ENCODE measurements around the gene ITPKC. TPM values are rescaled to one million over a fixed set of nuclear protein-coding genes. Genes with fewer than 3 reads are reported as not detected.
"Not testable (repeated sequence)": the region's sequence is repeated elsewhere in the genome, so short reads cannot be mapped to it uniquely, and the experiment has no call there.

ITPKC gene
- total RNA-seq, 2 donors from 2014 or later, result 8.3 to 9.4 TPM

DNA sequence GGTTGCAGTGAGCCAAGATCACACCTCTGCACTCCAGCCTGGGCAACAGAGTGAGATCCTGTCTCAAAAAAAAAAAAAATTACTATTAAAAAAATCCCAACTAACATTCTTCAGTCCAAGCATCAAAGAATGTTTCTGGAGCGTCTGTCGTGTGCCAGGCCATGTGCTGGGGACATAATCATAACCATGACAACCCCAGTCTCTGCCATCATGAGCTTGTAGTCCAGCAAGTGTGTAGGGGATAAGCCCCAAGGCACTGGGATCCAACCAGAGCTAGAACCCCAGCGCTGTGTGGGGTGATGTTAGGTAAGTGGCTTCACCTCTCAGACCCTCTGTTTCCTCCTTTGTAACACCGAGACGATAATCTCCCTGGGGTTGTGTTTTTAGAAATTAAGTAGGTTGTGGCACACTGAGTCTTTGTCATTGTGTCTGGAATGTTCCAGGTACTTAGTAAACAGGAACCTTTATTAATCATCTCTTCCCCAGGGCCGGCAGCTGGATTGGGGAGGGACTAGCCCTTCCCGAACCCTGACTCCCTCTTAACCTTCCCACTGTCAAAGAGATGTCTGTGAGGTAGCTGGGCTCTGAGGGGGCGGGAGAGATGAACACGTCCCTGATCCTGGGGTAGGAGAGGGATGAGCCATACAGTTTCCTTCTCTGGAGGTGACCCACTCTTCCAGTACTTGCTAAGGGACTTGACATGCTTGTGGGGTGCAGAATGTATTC is 5.2 kb downstream of the ITPKC start:
- Mint-ChIP-seq H3K36me3 (peaks cover 5 to 36% of the 10 kb centered on the region in 2 donors), H3K27ac (no peak overlapping the region), H3K9me3 (no peaks in the 10 kb centered on the region)
- DNase-seq (ENCODE audit: low spot score in 2 of 2) (no peak), ATAC-seq (no peak)

DNA sequence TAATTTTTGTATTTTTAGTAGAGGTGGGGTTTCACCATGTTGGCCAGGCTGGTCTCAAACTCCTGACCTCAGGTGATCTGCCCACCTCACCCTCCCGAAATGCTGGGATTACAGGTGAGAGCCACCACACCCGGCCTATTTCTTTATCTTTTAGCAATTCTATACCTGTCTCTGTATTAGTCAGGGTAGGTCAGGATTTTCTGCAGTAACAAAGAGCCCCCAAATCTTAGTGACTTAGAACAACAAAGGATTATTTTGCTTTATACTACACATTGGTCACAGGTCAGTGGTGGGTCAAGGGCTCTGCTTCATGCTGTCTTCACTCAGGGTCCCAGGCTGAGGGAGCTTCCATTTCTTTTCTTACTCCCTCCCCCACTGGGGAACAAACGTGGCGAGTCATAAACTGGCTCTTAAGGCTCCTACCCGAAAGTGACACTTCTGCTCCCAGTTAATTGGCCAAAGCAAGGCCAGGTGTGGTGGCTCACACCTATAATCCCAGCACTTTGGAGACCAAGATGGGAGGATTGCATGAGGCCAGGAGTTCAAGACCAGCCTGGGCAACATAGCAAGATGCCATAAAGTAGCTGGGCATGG is 6.8 kb downstream of the ITPKC start:
- peak overlapping the region; percentile 12 to 79 for H3K27ac Mint-ChIP-seq
- DNase-seq (ENCODE audit: low spot score in 2 of 2), result no peak
- H3K9me3 Mint-ChIP-seq, result no peaks in the 10 kb centered on the region

DNA sequence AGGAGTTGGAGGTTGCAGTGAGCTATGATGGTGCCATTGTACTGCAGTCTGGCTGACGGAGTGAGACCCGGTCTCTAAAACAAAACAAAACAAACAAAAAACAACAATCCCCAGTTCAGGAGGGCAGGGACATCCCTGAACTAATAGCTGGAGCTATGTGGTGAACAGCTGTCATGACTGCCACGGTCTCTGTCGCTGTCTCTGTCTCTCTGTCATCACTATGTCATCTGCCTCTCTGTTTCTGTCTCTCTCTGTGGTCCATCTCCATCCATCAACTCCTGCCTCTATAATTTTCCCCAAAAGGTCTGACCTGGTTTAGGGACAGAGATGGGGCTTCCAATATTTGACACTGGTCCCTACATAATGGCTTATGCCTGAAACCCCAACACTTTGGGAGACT is 7.4 kb downstream of the ITPKC start:
- no peaks in the 10 kb centered on the region for H3K9me3 Mint-ChIP-seq
- no peak for DNase-seq (ENCODE audit: low spot score in 2 of 2)
- H3K27ac Mint-ChIP-seq, result peak overlapping the region; percentile 79 to 95
- peaks cover 5 to 43% of the 10 kb centered on the region in 2 donors for H3K36me3 Mint-ChIP-seq
- ATAC-seq, result peak; percentile 68 to 72

More for the DNA sequence above, 6.8 kb downstream of the ITPKC start:
- ATAC-seq, result no peak
- peaks cover 5 to 43% of the 10 kb centered on the region in 2 donors for H3K36me3 Mint-ChIP-seq

DNA sequence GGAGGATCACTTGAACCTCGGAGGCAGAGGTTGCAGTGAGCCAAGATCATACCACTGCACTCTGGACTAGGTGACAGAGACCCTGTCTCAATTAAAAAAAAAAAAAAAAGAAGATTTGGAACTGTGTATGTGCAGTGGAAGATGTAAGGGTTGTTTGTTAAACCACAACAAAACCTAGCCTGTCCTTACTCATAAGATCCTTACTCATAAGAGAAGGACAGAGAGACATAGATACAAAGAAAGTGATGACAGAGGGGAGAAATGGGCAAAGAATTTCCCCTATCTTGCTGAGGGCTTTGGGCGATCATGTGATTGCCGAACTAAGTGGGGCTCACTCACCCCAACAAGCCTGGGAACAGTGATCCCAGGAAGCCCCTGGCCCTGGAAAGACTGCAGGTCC is 7.9 kb downstream of the ITPKC start:
- H3K27ac Mint-ChIP-seq, result peak overlapping the region; percentile 79 to 95
- ATAC-seq (peak; percentile 92 to 97), DNase-seq (ENCODE audit: low spot score in 2 of 2) (no peak)
- no peaks in the 10 kb centered on the region for H3K9me3 Mint-ChIP-seq
- peaks cover 5 to 43% of the 10 kb centered on the region in 2 donors for H3K36me3 Mint-ChIP-seq

DNA sequence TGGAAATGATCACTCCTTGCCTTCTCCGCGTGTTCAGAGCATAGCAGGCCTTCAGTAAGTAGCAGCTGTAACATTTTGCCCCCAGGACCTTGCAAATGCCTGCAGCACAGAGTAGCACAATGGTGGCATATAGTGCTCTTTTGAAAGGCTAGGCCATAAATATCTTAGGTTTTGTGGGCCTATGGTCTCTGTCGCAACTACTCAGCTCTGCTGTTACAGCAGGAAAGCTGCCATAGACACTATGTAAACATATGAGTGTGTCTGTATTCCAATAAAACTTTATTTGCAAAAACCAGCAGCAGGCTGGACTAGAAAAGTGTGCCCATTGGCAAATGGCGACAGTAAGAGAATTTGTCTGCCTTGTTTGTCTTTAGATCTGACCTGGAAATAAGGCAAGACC is 9.4 kb downstream of the ITPKC start:
- Mint-ChIP-seq H3K9me3 (no peaks in the 10 kb centered on the region), H3K36me3 (peaks cover 9 to 45% of the 10 kb centered on the region in 2 donors), H3K27ac (no peak overlapping the region)
- DNase-seq (ENCODE audit: low spot score in 2 of 2) (no peak), ATAC-seq (no peak)

DNA sequence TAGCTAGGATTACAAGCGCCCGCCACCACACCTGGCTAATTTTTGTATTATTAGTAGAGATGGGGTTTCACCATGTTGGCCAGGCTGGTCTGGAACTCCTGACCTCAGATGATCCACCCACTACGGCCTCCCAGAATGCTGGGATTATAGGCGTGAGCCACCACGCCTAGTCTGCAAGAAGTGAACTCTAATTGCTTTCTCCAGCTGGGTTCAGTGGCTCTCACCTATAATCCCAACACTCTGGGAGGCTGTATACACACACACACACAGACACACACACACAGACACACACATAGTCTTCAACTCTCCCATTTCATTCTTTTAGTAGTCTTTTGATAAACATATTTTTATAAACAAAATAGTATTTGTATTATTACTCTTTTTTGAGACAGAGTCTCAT is 13.2 kb downstream of the ITPKC start:
- DNase-seq (ENCODE audit: low spot score in 2 of 2); ATAC-seq; H3K9me3 Mint-ChIP-seq; H3K27ac Mint-ChIP-seq: not testable (repeated sequence)
- peaks cover 4 to 23% of the 10 kb centered on the region in 2 donors for H3K36me3 Mint-ChIP-seq

DNA sequence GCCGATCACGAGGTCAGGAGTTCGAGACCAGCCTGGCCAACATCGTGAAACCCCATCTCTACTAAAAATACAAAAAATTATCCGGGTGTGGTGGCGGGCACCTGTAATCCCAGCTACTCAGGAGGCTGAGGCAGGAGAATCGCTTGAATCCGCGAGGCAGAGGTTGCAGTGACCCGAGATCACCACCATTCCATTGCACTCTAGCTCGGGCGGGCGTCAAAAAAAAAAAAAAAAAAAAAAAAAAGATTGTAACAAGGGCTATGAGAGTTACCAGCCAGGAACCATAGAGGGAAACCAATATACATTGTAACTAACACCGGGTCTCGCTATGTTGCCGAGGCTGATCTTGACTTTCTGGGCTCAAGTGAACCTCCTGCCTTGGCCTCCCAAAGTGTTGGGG is 15.4 kb downstream of the ITPKC start:
- peaks cover 4 to 17% of the 10 kb centered on the region in 2 donors for H3K36me3 Mint-ChIP-seq
- H3K9me3 Mint-ChIP-seq; DNase-seq (ENCODE audit: low spot score in 2 of 2); ATAC-seq; H3K27ac Mint-ChIP-seq: not testable (repeated sequence)

DNA sequence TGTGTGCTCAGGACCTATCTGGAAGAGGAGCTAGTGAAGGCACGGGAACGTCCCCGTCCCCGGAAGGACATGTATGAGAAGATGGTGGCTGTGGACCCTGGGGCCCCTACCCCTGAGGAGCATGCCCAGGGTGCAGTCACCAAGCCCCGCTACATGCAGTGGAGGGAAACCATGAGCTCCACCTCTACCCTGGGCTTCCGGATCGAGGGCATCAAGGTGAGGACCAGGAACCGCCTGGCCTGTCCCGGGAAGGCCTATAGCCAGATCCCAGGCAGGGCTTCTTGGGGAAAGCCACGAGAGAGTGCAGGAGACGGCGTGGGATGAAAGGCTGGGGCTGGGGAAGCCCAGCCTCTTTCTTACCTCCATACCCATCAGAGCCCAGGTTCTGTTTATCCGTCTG is 16.2 kb downstream of the ITPKC start:
- H3K27ac Mint-ChIP-seq, result no peak overlapping the region
- no peaks in the 10 kb centered on the region for H3K9me3 Mint-ChIP-seq
- DNase-seq (ENCODE audit: low spot score in 2 of 2) (no peak), ATAC-seq (no peak)
- H3K36me3 Mint-ChIP-seq, result peaks cover 4 to 11% of the 10 kb centered on the region in 2 donors

DNA sequence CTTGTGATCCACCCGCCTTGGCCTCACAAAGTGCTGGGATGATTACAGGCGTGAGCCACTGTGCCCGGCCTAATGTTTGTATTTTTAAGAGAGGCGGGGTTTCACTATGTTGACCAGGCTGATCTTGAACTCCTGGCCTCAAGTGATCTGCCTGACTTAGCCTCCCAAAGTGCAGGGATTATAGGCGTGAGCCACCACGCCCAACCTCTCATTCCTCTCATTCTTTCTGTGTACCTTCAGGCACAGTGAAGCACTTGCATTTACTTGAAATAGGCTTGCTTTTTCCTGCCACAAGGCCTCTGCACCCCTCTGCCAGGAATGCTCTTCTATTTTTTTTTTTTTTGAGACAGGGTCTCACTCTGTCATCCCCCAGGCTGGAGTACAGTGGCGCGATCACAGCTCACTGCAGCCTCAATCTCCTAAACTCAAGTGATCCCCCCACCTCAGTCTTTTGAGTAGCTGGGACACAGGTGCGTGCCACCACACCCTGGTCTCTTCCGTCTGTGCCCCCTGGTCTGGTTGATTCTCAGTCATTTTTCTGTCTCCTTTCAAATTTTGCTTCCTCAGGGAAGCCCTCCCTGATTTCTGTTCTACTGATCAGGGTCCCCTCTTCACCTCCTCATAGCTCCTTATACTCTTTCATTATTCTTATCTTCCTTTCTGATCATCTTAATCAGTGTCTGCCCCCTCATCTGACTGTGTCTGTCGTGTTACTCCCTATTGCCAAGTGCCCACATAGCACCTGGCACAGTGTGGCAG is 18.3 kb downstream of the ITPKC start:
- no peak for DNase-seq (ENCODE audit: low spot score in 2 of 2)
- ATAC-seq, result no peak
- no peaks in the 10 kb centered on the region for H3K9me3 Mint-ChIP-seq
- H3K36me3 Mint-ChIP-seq, result peaks cover 4 to 11% of the 10 kb centered on the region in 2 donors
- no peak overlapping the region for H3K27ac Mint-ChIP-seq

DNA sequence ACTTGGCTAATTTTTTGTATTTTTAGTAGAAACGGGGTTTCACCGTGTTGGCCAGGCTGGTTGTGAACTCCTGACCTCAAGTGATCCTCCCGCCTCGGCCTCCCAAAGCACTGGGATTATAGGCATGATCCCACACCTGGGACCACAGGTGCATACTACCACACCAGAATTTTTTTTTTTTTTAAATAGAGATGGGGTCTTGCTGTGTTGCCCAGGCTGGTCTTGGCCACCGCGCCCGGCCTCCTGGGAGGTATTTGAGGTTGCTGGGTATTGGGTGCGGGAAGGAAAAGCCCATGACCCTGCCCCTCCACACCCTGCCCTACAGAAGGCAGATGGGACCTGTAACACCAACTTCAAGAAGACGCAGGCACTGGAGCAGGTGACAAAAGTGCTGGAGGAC is 19.7 kb downstream of the ITPKC start:
- no peaks in the 10 kb centered on the region for H3K36me3 Mint-ChIP-seq
- no peak for ATAC-seq
- DNase-seq (ENCODE audit: low spot score in 2 of 2), result no peak
- no peak overlapping the region for H3K27ac Mint-ChIP-seq
- no peaks in the 10 kb centered on the region for H3K9me3 Mint-ChIP-seq

DNA sequence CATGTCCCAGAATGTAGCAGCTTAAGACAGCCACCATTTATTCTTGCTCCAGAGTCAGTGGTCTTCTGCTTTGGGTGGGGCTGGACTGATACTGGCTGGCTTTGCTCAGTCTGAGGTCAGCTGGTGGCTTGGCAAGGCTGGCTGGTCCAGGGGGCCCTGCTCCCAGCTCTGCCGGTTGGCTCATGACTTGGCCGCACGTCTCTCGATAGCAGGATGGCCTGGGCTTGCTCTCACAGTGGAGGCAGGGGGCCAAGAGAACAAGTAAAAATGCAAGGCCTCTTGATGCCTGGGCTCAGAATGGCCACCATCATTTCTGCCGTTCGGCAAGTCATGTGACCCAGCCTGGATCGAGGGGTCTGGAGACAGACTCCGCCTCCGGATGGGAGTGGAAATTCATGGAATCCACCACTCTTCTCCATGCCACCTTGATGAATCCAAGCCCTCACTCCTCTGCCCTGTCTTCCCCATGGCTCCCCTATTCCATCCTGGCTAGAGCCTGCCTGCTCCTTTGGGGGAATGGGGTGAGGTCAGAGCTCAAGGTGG is 20.3 kb downstream of the ITPKC start:
- no peaks in the 10 kb centered on the region for H3K9me3 Mint-ChIP-seq
- H3K27ac Mint-ChIP-seq, result no peak overlapping the region
- DNase-seq (ENCODE audit: low spot score in 2 of 2) (no peak), ATAC-seq (no peak)
- no peaks in the 10 kb centered on the region for H3K36me3 Mint-ChIP-seq

DNA sequence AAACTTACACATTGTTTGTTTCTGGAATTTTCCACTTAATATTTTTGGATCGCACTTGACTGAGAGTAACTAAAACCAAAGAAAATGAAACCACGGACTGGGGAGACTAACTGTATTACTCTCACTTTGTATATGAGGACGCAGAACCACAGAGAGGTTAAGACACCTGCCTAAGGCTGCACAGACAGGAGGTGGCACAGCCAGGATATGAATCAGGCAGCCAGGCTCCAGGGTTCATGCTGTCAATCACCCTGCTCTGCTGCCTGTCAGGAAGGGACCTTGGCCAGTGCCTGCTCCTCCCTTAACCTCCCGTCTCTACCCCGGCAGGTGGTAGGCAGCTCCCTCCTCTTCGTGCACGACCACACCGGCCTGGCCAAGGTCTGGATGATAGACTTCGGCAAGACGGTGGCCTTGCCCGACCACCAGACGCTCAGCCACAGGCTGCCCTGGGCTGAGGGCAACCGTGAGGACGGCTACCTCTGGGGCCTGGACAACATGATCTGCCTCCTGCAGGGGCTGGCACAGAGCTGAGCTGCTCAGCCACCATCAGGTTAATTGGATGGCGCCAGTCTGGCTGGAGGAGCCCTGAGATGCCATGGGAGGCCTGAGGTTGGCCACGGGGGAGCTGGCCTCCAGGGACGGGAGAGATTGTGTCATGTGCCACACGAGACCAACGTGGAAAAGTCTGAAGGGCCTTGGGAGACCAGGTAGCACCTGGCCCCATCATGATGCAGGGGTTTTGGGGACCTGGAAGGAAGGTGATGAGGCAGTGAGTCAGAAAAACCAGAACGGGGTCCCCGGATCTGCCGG is 22.3 kb downstream of the ITPKC start:
- H3K27ac Mint-ChIP-seq, result peak overlapping the region; percentile 72 to 74
- DNase-seq (ENCODE audit: low spot score in 2 of 2), result no peak
- no peaks in the 10 kb centered on the region for H3K9me3 Mint-ChIP-seq
- H3K36me3 Mint-ChIP-seq, result no peaks in the 10 kb centered on the region
- peak; percentile 67 to 91 for ATAC-seq

DNA sequence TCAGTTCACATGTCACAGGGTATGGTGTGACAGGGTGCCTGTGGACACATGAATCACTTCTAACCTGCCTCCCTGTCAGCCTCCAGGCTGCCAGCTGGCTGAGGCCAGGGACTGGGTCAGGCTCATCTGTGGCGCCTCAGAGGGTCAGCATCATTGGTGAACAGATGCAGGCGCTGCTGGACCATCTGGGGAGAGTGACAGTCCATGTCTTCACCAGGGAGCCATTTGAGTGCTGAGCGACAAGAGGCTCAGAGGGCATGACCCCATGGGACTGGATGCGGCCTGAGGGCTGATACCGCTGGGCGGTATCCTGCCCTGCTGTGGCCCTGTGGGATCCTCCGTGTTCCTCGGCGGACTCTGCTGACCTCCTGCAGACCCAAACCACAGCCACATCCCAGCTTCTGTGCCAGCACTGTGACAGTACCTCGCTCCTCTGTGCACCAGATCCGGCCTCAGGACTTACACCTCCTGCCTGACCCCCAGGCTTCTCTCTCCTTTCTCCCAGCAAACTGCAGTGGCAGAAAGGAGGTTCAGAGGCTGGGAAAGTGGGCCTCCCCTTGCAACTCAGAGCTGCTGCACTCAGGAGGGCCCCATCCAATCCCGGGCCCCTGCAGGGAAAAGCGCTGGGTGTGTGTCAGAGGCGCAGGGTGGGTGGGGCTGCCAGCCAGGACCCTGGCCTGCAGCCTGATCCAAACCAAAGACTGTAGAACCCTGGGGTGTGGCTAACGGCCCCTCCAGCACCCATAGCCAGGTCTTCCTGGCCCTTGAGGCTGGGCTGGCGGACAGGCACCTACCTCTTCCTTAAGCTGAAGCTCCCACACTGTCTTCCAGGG is 23.2 kb downstream of the ITPKC start:
- Mint-ChIP-seq H3K27ac (peak overlapping the region; percentile 72 to 74), H3K9me3 (no peaks in the 10 kb centered on the region), H3K36me3 (no peaks in the 10 kb centered on the region)
- DNase-seq (ENCODE audit: low spot score in 2 of 2) (no peak), ATAC-seq (peak in 1 of 2 donors; percentile 20)

DNA sequence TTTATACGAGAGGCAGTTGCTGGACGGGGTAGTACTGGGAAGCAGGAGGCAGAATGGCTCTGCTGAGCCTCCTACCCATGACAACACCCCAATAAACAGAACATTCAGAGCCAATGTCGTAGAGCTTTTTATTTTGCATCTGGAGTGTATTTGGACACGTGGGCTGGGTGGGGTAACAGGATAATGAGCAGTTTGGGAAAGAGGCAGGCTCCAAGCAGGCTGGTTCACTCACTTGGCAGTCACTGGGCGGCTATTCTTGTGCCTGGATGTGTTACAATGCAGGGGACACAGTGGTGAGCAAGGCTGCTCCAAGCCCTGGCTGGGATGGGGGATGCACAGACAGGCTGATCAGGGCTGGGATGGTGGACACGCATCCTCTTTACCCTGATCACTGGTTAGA is 23.8 kb downstream of the ITPKC start:
- no peaks in the 10 kb centered on the region for H3K36me3 Mint-ChIP-seq
- peak overlapping the region; percentile 72 to 77 for H3K27ac Mint-ChIP-seq
- no peak for ATAC-seq
- DNase-seq (ENCODE audit: low spot score in 2 of 2), result no peak
- no peaks in the 10 kb centered on the region for H3K9me3 Mint-ChIP-seq

DNA sequence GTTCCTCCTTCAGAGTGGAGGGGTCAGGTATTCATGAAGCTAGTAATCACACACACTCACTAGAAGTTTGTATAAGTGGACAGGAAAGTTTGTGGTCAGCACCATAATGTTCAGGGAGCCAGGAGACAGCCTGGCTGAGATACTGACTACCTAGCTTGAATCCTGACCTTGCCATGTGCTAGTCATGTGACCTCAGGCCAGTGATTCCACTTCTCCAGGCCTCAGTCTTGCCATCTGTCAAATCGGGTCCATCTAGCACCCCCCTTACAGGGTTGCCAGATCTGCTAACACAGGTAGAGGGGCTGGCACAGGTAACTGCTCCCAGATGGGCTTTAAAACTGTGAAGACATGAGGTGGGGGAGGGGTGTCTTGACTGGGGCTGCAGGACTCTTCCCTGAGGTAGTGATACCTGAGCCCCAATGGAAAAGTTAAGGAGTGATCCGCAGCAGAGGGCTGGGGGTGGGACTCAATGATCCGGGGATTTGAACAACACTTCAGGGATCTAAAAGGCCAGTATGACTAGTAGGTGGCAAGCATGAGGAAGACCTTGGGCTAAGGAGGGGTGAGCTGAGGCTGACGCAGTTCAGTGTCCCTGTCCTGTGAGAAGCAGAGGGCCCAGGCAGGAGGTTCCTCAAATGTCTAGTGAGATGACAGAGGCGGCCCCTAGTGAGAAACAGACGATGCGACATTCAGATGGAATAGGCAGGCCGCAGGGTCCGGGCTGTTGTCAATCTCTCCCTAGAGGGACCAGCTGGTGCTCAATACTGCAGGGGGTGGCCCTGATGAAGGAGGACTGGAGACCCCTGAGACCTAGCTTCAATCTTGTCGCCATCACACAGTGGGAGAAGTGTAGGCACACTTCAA is 24.8 kb downstream of the ITPKC start:
- DNase-seq (ENCODE audit: low spot score in 2 of 2) (no peak), ATAC-seq (no peak)
- Mint-ChIP-seq H3K9me3 (no peaks in the 10 kb centered on the region), H3K36me3 (no peaks in the 10 kb centered on the region), H3K27ac (peak overlapping the region in 1 of 2 donors; percentile 44)
